Stimulated activated CD4-positive, alpha-beta T cell treated with anti-CD3 and anti-CD28 coated beads, Interleukin-15, amount 100 ng/mL, for 24 hours (primary cell): Measurements from ENCODE around the gene OR52N4.
"Not testable (repeated sequence)": the region's sequence is repeated elsewhere in the genome, so short reads cannot be mapped to it uniquely, and the experiment has no call there.

Experiments used
- DNase-seq: peaks from one replicate; pipeline ENCODE4 v3.0.0-alpha.2; 2020

The OR52N4 gene

GRCh38 chr11:5753943-5754342 lies at the start of gene OR52N4:
Gene OR52N4 (plus strand): TSS chr11:5754243. CDS start chr11:5754741, 498 bp downstream.
- no peak for DNase-seq

DNA sequence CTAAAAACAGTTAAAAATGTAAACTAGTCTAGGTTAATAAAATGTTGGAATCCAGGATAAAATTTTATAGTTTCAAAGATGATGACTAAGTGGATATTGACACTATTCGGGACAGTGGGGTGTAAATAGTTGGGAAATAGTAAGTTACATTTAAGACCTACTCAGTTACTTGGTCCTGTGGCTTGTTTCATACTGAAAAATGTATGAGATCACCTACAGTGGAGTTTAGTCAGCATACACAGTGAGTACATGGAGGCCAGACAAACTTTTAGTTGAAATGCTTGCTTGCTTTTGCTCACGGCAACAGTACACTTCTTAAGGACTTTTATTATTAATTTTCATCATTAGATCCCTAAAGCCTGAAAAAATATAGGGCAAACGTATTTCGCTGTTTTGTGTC lies 48.4 kb upstream of the OR52N4 start:
- DNase-seq: no peak

DNA sequence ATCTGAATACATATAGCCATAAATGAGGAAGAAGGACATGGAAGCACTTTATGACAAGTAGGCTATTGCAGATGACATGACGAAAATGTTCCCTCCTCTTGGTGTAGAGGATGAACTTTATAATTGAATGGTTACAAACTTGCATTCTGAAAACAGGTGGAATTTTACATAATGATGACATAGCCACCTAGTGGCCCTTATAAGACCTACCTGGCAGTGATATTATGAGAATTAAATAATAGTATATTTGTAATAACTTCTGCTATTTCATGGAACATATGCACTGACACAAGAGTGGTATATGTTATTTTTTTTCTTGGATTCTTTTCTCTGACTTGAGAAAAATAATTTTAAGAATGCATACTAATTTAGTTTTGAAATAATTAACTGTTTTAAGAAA lies 41.5 kb upstream of the OR52N4 start:
- no peak for DNase-seq

- DNase-seq: no peak
Observed at GRCh38 chr11:5713695-5714094, 40.3 kb upstream of the OR52N4 start.

- not testable (repeated sequence) for DNase-seq
Observed at GRCh38 chr11:5716518-5716917, 37.5 kb upstream of the OR52N4 start.

GRCh38 chr11:5719703-5720495 lies 34.1 kb upstream of the OR52N4 start:
- no peak for DNase-seq

DNA sequence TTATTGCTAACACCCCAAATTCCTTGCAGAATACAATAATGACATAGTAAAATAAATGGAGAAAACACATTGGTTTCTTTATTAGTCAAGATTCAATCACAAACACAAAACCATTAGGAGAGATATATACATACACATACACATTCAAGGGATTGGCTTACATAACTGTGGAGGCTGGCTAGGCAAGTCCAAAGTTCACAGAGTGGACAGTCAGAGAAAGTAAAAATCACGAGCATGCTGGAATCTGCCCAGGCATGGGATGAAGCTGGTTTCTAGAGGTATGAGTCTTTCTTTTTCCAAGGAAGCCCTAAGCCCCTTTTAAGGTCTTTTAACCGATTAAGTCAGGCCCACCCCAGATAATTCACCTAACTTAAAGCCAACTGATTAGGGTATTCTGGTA lies 31.4 kb upstream of the OR52N4 start:
- DNase-seq: no peak

GRCh38 chr11:5726351-5726750 lies 27.7 kb upstream of the OR52N4 start:
- no peak for DNase-seq

- no peak for DNase-seq
Observed at GRCh38 chr11:5727691-5728090, 26.4 kb upstream of the OR52N4 start.

DNA sequence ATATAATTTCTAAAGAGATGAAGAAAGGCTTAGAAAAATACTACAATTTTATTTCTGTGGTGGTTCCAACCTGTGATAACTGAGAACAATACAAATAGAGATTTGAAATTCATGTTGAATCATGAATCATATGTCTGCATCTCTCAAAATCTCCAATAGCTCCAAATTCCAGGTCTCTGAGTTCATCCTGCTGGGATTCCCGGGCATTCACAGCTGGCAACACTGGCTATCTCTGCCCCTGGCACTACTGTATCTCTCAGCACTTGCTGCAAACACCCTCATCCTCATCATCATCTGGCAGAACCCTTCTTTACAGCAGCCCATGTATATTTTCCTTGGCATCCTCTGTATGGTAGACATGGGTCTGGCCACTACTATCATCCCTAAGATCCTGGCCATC lies 17.6 kb upstream of the OR52N4 start, which contains the start of gene OR56B1:
Gene OR56B1 (plus strand): TSS at position 53 of the 400 bp plus-strand sequence. CDS start 69 bp downstream, at position 122.
- no peak for DNase-seq

DNA sequence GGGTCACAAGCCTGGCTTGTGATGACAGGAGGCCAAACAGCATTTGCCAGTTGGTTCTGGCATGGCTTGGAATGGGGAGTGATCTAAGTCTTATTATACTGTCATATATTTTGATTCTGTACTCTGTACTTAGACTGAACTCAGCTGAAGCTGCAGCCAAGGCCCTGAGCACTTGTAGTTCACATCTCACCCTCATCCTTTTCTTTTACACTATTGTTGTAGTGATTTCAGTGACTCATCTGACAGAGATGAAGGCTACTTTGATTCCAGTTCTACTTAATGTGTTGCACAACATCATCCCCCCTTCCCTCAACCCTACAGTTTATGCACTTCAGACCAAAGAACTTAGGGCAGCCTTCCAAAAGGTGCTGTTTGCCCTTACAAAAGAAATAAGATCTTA lies 17.0 kb upstream of the OR52N4 start:
- DNase-seq: no peak

GRCh38 chr11:5737670-5738392 lies 16.2 kb upstream of the OR52N4 start:
- no peak for DNase-seq

DNA sequence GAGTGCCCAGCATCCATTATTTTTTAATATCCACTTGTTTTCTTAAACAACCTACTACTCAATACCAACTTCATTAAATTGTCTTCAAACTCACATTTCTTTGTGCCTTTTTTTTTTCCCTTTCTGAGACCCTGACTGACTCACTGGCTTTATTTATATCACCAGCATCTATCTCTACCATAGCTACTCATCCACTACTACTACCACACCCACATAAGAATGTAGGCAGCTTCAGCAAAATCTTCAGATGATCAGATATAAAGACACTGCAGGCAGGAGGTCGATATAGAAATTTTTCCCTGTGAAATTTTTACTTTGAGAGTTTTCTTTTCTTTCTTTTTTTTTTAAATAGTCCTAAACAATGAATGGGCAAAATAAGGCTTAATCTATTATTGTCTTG lies 15.6 kb upstream of the OR52N4 start:
- no peak for DNase-seq

DNA sequence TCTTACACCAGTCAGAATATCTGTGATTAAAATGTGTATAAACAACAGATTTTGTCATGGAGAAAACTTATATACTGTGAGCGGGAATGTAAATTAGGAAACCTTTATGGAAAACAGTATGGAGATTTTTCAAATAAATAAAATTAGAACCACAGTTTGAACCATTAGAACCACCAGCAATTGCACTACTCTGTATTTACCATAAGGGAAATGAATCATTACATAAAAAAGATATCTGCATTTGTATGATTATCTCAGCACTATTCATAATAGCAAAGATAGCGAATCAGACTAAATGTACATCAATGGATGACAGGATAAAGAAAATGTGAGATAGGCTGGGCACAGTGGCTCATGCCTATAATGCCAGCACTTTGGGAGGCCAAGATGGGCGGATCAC lies 7.4 kb upstream of the OR52N4 start:
- DNase-seq: no peak

DNA sequence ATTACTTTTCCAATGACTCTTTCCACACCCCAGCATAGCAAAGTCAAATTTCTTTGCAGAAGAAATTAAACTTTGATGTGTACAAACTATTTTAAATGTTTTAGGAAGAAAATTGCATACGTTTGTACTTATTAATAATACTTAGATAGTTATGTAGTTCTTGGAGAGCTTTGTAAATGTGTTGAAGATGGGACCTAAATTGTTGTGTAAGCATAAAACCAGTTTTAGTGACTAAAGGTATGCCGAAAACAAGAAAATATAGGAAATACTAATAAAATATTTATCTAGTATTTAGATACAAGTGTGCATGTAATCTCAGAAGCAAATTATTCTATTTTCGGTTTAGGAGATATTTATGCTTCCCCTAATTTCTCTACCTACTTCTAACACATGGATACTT lies 4.2 kb upstream of the OR52N4 start:
- no peak for DNase-seq

DNA sequence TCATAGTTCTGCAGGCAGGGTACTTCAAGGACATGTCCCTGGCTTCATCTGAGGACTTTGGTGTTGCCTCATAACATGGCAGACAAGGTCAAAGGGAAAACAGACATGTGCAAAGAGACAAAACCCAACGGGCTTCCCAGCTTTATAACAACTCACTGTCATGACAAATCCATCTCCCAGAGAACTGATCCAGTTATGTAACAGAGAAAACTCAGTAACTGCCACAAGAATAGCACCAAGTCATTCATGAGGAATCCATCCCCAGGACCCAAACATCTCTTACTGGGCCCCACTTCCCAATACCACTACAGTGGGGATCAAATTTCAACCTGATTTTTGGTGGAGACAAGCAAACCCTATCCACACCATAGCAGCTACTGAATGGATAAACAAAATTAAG lies 13.0 kb downstream of the OR52N4 start:
- no peak for DNase-seq

GRCh38 chr11:5783255-5783654 lies 29.2 kb downstream of the OR52N4 start, which contains the start of gene OR52N5:
Gene OR52N5 (minus strand): TSS chr11:5783355. CDS start chr11:5778634, 4,721 bp downstream.
- DNase-seq: no peak

DNA sequence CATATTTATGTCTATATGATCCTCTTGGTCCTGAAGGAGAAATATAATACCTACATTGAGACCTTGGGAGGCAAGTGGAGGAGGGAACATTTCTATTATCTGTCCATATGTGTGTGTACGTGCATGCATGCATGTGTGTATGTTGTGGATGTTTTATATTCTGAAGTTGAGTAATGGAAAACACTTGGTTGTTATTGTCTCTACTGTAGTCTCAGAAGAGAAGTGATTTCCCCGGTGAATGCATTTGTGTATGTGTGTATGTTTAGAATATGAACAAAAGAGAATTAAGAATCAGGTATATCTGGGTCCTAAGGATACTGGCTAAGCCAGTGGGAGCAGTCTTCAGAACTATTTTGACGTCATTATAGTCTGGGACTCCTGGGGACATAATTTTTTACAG lies 37.1 kb downstream of the OR52N4 start, which contains the start of gene OR52N1:
Gene OR52N1 (minus strand): TSS at position 101 of the 400 bp plus-strand sequence. CDS start 2,449 bp downstream, outside the sequence.
- DNase-seq: no peak

GRCh38 chr11:5796541-5796940 lies 42.5 kb downstream of the OR52N4 start:
- no peak for DNase-seq

DNA sequence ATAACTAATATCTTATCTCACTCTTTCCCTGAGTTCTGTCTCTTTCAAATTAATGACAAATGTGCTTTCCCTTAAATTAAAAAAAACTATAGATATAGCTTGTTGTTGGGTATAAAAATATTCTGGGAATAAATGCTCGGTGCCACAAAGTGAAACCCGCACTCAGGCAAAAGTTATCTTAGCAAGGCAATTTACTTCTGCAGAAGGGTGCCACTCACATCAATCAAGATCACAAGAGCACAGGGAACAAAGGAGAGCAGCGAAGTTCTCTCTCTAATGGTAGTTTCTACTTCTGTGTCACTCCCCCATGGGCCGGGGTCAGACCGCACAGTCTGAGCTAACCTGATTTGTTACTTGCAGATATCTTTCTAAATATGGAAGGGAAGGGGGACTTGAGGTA lies 49.9 kb downstream of the OR52N4 start:
- no peak for DNase-seq
